HG02943 (cell line): ENCODE measurements around the gene PRKCD.

Experiments
- ATAC-seq: cut with Tn5 transposase; IDR thresholded peaks from one replicate; pipeline ENCODE4 v1.9.1; 2021; ENCODE audit warnings: mild to moderate bottlenecking, low read depth, moderate library complexity; ENCODE audit not compliant: unreplicated experiment

Gene PRKCD

GRCh38 chr3:53229171-53229570 is 68.2 kb downstream of the PRKCD start:
- ATAC-seq: no peak

GRCh38 chr3:53229606-53230005 is 68.6 kb downstream of the PRKCD start:
- no peak for ATAC-seq

- ATAC-seq: no peak
These were observed 69.1 kb downstream of the PRKCD start for GRCh38 chr3:53230041-53230621.

- no peak for ATAC-seq
These were observed 69.8 kb downstream of the PRKCD start for GRCh38 chr3:53230789-53231188.

- no peak for ATAC-seq
These were observed 70.8 kb downstream of the PRKCD start for GRCh38 chr3:53231532-53232511.

- no peak for ATAC-seq
These were observed 71.8 kb downstream of the PRKCD start for GRCh38 chr3:53232641-53233377.

GRCh38 chr3:53234130-53234840 is 73.3 kb downstream of the PRKCD start:
- ATAC-seq: no peak

GRCh38 chr3:53234841-53235232 is 73.8 kb downstream of the PRKCD start:
- ATAC-seq: no peak

- ATAC-seq: no peak
These were observed 74.5 kb downstream of the PRKCD start for GRCh38 chr3:53235545-53235944.

GRCh38 chr3:53236112-53236841 is 75.3 kb downstream of the PRKCD start:
- ATAC-seq: no peak

GRCh38 chr3:53238051-53238850 is 77.2 kb downstream of the PRKCD start:
- no peak for ATAC-seq

- ATAC-seq: no peak
These were observed 77.9 kb downstream of the PRKCD start for GRCh38 chr3:53238886-53239285.

GRCh38 chr3:53239800-53240199 is 78.8 kb downstream of the PRKCD start:
- no peak for ATAC-seq

- no peak for ATAC-seq
These were observed 80.3 kb downstream of the PRKCD start for GRCh38 chr3:53240989-53241972.

GRCh38 chr3:53242155-53242554 is 81.1 kb downstream of the PRKCD start:
- ATAC-seq: no peak
